Subcutaneous abdominal adipose tissue (tissue), 5 donors: ENCODE data around the gene CISH.

Source experiments
- H3K27ac ChIP-seq: one replicate; pipeline ENCODE4 v1.7.0; 2013; ENCODE audit warnings: low read depth, mild to moderate bottlenecking, inconsistent platforms, low read length, moderate library complexity
- H3K27me3 ChIP-seq, 5 donors: one replicate each; pipeline ENCODE4 v1.7.0; 2013; ENCODE audit warnings: low read length in 5 of 5, inconsistent platforms in 1 of 5; ENCODE audit not compliant: control insufficient read depth in 5 of 5, insufficient read depth in 4 of 5
- H3K36me3 ChIP-seq, 5 donors: one replicate each; pipeline ENCODE4 v1.7.0; 2013; ENCODE audit warnings: low read length in 5 of 5; ENCODE audit not compliant: control insufficient read depth in 5 of 5, insufficient read depth in 5 of 5
- H3K4me1 ChIP-seq, 5 donors: one replicate each; pipeline ENCODE4 v1.7.0; 2013; ENCODE audit warnings: low read length in 5 of 5, mild to moderate bottlenecking in 3 of 5, moderate library complexity in 1 of 5; ENCODE audit not compliant: control insufficient read depth in 5 of 5, insufficient read depth in 5 of 5
- H3K4me3 ChIP-seq, 5 donors: one replicate each; pipeline ENCODE4 v1.7.0; 2013; ENCODE audit warnings: low read length in 5 of 5, low read depth in 1 of 5
- H3K9ac ChIP-seq, 5 donors: one replicate each; pipeline ENCODE4 v1.7.0; 2013; ENCODE audit warnings: low read length in 5 of 5, mild to moderate bottlenecking in 4 of 5, moderate library complexity in 3 of 5
- H3K9me3 ChIP-seq, 5 donors: one replicate each; pipeline ENCODE4 v1.7.0; 2013; ENCODE audit warnings: low read length in 5 of 5; ENCODE audit not compliant: control insufficient read depth in 5 of 5
- donor health status: healthy.
- donor health status: healthy.
- donor health status: healthy.
- donor health status: healthy.
- donor health status: healthy.

Gene CISH

GRCh38 chr3:50652709-50653108 lies 41.1 kb upstream of the CISH start:
- H3K4me1 ChIP-seq: peaks cover 0 to 9% (median 0%) of the 10 kb centered on the region in 5 donors
- no peaks in the 10 kb centered on the region for H3K9me3 ChIP-seq
- H3K27ac ChIP-seq: no peak overlapping the region
- no peak overlapping the region for H3K9ac ChIP-seq
- peaks cover 0 to 16% (median 14%) of the 10 kb centered on the region in 5 donors for H3K36me3 ChIP-seq
- no peak overlapping the region for H3K4me3 ChIP-seq
- H3K27me3 ChIP-seq: peaks cover 0 to 4% (median 0%) of the 10 kb centered on the region in 5 donors

- peaks cover 0 to 23% (median 21%) of the 10 kb centered on the region in 5 donors for H3K36me3 ChIP-seq
- no peak overlapping the region for H3K9ac ChIP-seq
- H3K9me3 ChIP-seq: no peaks in the 10 kb centered on the region
- H3K4me3 ChIP-seq: no peak overlapping the region
- no peak overlapping the region for H3K27ac ChIP-seq
- peaks cover 0 to 4% (median 0%) of the 10 kb centered on the region in 5 donors for H3K27me3 ChIP-seq
- H3K4me1 ChIP-seq: peaks cover 0 to 9% (median 0%) of the 10 kb centered on the region in 5 donors
Measured at GRCh38 chr3:50651920-50652529, 40.5 kb upstream of the CISH start.

- H3K27ac ChIP-seq: no peak overlapping the region
- H3K9ac ChIP-seq: no peak overlapping the region
- H3K9me3 ChIP-seq: no peaks in the 10 kb centered on the region
- peaks cover 0 to 9% (median 0%) of the 10 kb centered on the region in 5 donors for H3K4me1 ChIP-seq
- H3K36me3 ChIP-seq: peaks cover 0 to 28% (median 26%) of the 10 kb centered on the region in 5 donors
- no peak overlapping the region for H3K4me3 ChIP-seq
- peaks cover 0 to under 1% (median 0%) of the 10 kb centered on the region in 5 donors for H3K27me3 ChIP-seq
Measured at GRCh38 chr3:50651445-50651844, 39.9 kb upstream of the CISH start.

GRCh38 chr3:50650018-50650417 lies 38.4 kb upstream of the CISH start:
- H3K9me3 ChIP-seq: no peaks in the 10 kb centered on the region
- no peak overlapping the region for H3K9ac ChIP-seq
- peaks cover 0 to 9% (median 0%) of the 10 kb centered on the region in 5 donors for H3K4me1 ChIP-seq
- H3K4me3 ChIP-seq: no peak overlapping the region
- H3K36me3 ChIP-seq: peaks cover 0 to 43% (median 40%) of the 10 kb centered on the region in 5 donors
- H3K27ac ChIP-seq: no peak overlapping the region
- no peaks in the 10 kb centered on the region for H3K27me3 ChIP-seq

- H3K36me3 ChIP-seq: peaks cover 0 to 47% (median 45%) of the 10 kb centered on the region in 5 donors
- H3K27ac ChIP-seq: no peak overlapping the region
- no peak overlapping the region for H3K9ac ChIP-seq
Measured at GRCh38 chr3:50649451-50649931, 37.9 kb upstream of the CISH start.

GRCh38 chr3:50648944-50649343 lies 37.4 kb upstream of the CISH start:
- H3K9ac ChIP-seq: no peak overlapping the region
- H3K4me1 ChIP-seq: peaks cover 0 to 9% (median 0%) of the 10 kb centered on the region in 5 donors
- H3K36me3 ChIP-seq: peaks cover 0 to 52% (median 50%) of the 10 kb centered on the region in 5 donors
- H3K4me3 ChIP-seq: no peak overlapping the region
- no peaks in the 10 kb centered on the region for H3K9me3 ChIP-seq
- no peak overlapping the region for H3K27ac ChIP-seq
- no peaks in the 10 kb centered on the region for H3K27me3 ChIP-seq

More at GRCh38 chr3:50649451-50649931, 37.9 kb upstream of the CISH start:
- no peaks in the 10 kb centered on the region for H3K27me3 ChIP-seq
- peaks cover 0 to 9% (median 0%) of the 10 kb centered on the region in 5 donors for H3K4me1 ChIP-seq
- no peak overlapping the region for H3K4me3 ChIP-seq
- H3K9me3 ChIP-seq: no peaks in the 10 kb centered on the region

GRCh38 chr3:50648313-50648712 lies 36.7 kb upstream of the CISH start:
- Histone ChIP-seq H3K9ac (no peak overlapping the region), H3K27ac (no peak overlapping the region)

GRCh38 chr3:50645378-50645777 lies 33.8 kb upstream of the CISH start:
- no peaks in the 10 kb centered on the region for H3K9me3 ChIP-seq
- H3K27ac ChIP-seq: no peak overlapping the region
- H3K4me3 ChIP-seq: no peak overlapping the region
- H3K9ac ChIP-seq: no peak overlapping the region
- H3K36me3 ChIP-seq: peaks cover 0 to 86% (median 79%) of the 10 kb centered on the region in 5 donors
- no peaks in the 10 kb centered on the region for H3K27me3 ChIP-seq
- peaks cover 0 to 9% (median 0%) of the 10 kb centered on the region in 5 donors for H3K4me1 ChIP-seq

More at GRCh38 chr3:50648313-50648712, 36.7 kb upstream of the CISH start:
- Histone ChIP-seq H3K4me3 (no peak overlapping the region), H3K9me3 (no peaks in the 10 kb centered on the region), H3K27me3 (no peaks in the 10 kb centered on the region), H3K4me1 (peaks cover 0 to 9% (median 0%) of the 10 kb centered on the region in 5 donors), H3K36me3 (peaks cover 0 to 59% (median 56%) of the 10 kb centered on the region in 5 donors)

- no peak overlapping the region for H3K27ac ChIP-seq
- H3K9ac ChIP-seq: no peak overlapping the region
- no peaks in the 10 kb centered on the region for H3K9me3 ChIP-seq
- no peak overlapping the region for H3K4me3 ChIP-seq
- H3K36me3 ChIP-seq: peaks cover 0 to 94% (median 82%) of the 10 kb centered on the region in 5 donors
- no peaks in the 10 kb centered on the region for H3K27me3 ChIP-seq
- H3K4me1 ChIP-seq: peaks cover 0 to 8% (median 0%) of the 10 kb centered on the region in 5 donors
Measured at GRCh38 chr3:50644561-50644960, 33.0 kb upstream of the CISH start.

- H3K36me3 ChIP-seq: peaks cover 0 to 84% (median 67%) of the 10 kb centered on the region in 5 donors
- no peaks in the 10 kb centered on the region for H3K9me3 ChIP-seq
- H3K4me1 ChIP-seq: no peaks in the 10 kb centered on the region
- no peak overlapping the region for H3K9ac ChIP-seq
- H3K4me3 ChIP-seq: no peak overlapping the region
- H3K27me3 ChIP-seq: no peaks in the 10 kb centered on the region
- H3K27ac ChIP-seq: no peak overlapping the region
Measured at GRCh38 chr3:50642382-50642781, 30.8 kb upstream of the CISH start.
